Activated CD4-positive, alpha-beta T cell treated with anti-CD3 and anti-CD28 coated beads, Interleukin-2, amount 50 U/mL, for 4 hours (primary cell): ENCODE data around the gene NOL9.

Experiments used
- DNase-seq, 2 experiments: peaks; one replicate each; pipeline ENCODE4 v3.0.0-alpha.2; 2020

Gene NOL9

DNA sequence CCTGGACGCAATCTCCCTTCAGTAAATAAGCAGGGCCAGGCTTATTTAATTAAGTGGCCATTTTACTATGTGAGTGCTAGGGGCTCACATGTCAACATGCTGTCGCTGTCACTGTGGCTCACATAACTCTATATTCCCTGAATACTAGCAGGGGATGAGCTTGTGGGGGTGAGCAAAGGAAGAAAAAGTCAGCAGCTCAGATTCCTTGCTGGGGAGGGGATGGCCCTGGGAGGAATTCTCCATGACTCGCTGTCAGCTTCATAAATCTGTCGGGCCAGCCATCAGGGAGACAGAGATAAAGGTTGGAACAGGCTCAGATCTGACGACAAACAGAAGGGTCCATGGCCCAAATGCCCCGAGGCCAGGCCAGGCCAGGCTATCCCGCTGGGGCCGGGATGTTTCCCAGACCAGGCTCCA, 36.9 kb downstream of the NOL9 start:
- DNase-seq, result no peak

DNA sequence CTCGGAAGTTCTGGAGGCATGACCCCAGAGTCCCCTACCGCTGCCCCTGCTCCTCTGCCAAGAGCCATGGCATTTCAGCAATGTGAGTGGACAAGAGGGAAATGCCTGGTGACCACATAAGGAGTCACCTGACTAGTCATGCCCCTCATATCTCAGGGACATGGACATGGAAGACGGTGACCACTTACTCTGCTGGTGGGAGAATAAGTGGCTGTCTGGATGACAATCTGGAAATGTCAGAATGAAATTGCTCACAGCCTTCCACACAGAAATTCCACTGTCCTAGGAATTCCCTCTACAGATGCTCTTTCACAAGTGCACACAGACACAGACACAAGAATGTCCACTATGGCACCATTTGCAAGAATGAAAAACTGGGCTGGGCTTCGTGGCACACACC, 38.5 kb downstream of the NOL9 start:
- no peak for DNase-seq

DNA sequence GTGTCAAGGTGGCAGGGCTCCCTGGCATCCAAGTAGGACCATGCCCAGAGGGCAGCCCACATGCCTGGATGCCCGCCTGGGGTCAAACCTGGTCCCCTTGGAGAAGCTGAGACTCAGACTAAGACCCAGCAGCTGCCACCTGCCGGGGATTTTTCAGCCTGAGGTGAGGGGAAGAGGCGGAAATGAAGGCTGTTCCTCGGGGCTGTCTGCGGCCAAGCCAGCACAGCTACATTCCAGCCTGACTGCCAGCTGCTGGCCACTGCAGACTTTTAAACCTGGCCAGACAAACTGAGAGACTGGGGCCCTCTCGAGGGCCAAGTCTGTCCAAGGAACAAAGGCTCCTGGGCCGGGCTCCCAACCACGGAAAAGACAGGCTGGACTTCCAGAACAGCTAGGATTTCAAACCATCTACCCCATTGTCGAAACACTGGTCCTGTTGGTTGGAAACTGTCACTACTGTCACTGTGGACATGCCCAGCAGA, 41.0 kb downstream of the NOL9 start:
- no peak for DNase-seq

DNA sequence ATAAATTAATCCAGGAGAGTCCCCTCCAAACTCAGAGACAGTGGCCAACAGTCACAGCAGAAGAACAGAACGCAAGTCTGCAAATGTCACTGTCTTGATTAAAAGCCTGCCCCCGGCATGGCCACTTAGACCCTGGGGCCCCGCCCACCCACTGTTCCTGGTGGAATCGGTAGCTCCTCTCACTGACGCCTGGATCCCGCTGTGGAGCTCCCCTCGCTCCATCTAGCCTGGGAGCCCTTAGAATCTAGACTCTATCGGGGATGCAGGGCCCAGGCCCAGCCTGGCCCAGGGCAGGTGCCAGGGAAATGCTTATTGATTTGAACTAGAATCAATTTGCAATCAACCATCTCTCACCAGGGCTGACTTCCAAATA, 41.4 kb downstream of the NOL9 start:
- DNase-seq, result no peak

DNA sequence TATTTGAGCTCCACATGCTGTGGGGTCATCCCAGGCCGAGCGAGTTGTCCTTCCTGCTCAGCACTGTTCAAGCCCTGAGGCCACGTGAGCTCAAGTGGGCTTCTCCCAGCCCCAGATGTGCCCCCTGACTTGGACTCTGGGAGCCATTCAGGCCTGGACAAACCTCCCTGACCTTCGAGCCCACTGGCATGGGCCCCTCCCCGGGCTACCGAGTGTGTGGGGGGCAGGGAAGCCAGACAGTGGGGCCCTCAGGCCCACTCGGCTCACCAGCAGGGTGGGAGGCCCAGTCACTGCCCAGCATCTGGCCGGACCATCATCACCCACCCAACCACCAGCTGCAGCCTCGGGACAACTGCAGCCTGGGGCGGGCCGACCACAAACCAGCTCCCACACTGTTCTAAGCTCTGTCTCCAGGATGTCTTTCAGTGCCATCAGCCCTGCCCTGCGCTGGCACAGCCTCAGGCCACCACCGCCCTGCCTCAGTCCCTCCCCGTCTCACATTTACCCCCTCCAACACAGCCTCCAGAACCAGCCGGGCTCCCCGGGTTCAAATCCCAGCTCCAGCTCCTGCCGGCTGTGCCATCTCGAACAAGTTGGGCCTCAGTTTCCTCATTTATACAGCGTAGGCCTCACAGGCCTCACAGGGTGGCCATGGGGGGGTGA, 41.9 kb downstream of the NOL9 start:
- DNase-seq, result no peak

DNA sequence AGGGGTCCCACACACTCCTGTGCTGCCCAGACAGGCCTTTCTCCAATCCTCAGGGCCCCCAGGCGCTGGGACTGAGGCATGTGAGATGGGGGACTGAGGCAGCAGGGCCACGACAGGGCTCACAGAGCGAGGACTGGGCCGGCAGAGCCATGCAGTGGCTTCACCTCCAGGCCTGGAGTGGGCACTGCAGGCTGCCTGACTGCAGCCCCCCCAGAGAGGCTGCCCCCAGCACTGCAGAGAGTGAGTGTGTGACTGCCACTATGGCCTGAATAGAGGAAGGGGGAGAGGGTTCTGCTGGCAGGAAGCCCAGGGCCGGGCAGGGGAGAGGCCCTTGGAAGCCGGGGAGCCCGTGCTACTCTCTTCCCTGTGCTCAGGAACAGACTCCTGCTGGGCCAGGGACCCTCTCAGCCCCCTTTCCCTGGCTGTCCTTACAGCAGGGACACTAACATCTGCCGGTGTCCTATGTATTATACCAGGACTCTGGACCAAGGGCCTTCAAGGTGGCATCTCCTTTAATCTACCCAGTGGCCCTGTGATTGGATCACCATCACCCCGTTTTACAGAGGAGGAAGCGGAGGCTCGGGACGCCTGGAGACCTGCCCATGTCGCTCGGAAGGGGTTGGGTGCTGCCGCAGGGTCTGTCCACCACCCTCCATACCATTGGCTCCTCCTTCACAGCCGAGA, 42.6 kb downstream of the NOL9 start:
- no peak for DNase-seq

DNA sequence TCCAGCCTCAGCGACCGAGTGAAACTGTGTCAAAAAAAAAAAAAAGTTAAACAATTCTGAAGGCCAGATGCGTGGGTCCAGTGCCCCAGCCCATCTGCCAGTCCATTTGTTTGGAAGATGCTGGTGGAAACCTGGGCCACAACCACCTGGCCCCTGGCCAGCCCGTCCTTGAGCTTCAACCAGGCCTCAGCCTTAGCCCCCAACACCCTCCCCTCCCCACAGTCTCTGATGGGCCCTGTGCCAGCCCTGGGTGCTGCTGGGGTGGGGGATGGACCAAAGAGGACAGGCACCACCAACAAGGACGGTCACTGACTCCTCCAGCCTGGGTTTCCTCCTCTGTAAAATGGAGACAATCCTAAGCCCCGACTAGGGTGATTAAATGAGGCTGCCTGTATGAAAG, 43.3 kb downstream of the NOL9 start:
- no peak for DNase-seq

DNA sequence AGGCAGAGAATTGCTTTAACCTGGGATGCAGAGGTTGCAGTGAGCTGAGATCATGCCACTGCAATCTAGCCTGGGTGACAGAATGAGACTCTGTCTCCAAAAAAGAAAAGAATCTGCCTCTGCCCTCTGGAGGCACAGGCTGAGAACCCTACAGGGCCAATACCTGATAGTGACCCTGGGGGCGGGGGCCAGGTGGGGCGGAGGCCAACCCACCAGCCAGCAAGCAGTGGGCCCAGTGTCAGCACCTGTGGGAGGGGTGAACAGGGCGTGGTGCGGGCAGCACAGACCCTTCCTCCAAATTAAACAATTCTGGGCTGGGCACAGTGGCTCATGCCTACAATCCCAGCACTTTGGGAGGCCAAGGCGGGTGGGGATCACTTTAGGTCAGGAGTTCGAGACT, 43.8 kb downstream of the NOL9 start:
- DNase-seq, result no peak

DNA sequence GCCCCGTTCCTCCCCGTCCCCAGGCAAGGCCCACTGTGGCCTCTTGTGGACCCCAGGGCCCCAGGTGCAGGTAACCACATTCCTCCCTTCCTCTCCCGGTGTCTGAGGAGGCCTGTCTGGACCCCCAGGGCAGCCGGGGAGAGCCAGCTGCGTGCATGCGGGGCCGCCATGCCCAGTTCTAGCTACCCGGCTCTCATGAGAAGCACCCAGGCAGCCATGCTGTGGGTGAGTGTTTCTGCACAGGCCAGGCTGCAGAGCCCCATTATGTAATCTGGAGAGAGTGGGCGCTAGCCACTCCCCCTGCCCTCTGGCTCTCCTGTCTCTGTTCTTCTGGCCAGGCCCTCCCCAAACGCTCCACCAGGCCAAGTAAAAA, 44.4 kb downstream of the NOL9 start:
- DNase-seq, result no peak

DNA sequence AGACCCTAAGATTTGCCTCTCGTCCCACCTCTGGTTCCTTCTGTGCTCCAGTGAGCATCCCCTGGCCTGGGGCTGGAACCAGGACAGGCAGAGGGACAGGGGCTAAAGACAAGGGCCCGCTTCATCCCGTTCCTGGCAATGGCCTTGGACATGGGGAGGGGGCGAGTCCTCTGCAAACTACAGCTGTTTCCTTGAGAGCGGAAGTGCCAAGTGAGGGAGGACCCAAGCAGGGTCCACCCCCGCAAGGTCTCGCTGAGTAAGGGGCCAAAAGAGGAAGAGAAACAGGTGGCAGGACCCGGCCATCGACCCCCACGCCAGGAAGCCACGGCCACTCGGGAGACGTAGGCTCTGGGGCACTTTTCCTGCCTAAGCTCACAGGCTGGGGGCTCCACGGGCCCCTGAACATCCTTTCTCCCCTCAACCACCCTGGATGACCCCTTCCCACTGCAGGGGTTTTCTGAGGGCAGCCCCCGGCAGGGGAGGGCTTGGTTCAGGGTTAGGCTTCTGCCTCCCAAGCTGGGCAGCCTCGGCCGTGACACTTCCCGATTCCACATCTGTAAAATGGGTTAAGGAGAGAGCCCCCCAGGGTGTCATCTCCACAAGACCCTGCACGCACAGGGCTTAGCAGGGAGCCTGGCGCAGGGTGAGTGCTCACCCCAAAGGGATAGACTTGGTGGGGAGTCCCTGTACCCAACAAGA, 44.9 kb downstream of the NOL9 start:
- DNase-seq, result no peak

DNA sequence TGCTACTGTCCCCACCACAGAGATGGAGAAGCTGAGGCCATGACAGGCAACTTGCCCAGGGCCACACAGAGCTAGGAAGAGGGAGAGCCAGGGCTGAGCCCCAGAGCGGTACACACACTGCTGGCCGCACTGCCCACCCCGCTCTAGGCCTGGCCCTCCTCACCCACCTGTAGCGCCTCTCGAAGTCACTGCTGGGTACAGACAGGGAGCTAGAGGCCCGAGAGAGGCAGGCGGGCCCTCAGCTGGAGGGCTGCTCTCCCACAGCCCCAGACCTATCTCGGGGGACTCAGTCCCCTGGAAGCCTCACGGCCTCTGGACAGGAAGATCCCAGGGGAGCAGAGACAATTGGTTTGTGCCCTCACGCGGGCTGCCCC, 45.5 kb downstream of the NOL9 start:
- no peak for DNase-seq

DNA sequence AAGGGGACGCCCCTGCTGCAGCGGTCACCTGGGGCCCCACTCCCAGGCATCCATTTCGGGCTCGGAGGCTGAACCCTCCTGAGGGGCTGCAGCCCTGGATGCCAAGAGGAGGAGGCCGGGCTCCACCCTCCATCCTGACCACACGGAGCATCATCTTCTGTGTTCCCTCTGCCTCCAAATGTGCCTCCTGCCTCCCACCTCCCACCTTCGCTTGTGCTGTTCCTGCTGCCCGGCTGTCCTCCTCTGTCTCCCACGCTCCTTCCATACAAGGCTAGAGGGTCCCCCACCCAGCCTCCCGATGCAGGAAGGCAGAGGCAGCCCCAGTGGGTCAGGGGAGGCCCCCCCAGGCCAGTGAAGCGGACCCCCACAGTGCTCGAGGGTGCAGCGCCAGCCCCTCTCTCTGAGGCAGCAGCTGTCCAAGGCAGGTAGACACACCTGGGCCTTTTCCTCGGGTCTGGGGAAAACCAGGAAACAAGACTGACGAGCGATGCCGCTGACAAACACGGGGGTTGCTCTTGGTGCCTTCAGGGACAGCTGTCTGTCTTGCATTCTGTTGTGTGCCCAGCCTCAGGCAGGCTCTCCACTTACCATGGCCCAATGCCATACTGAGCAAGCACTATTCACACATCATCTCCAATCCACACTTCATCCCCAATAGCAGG, 46.0 kb downstream of the NOL9 start:
- DNase-seq, result no peak

DNA sequence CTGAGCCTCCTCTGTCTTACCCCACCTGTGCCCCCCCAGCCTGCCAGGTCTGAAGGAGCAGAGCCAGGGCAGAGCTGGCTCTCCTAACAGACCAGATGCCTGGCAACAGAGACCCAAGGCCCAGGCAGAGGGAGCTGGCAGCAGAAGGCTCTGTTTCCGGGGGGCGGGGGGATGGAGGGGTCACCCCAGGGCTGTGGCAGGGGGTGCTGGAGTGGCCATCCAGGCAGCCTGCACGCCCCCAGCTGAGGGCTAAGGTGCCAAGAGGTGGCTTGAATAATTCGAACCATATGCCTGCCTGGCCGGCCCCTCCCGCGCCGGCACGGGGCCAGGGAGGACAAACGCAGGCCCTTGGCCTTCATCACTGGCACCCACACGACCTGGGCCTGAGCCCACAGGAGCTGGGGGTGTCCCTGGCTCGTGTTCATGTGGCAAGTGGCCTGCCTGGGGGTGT, 46.8 kb downstream of the NOL9 start:
- no peak for DNase-seq

DNA sequence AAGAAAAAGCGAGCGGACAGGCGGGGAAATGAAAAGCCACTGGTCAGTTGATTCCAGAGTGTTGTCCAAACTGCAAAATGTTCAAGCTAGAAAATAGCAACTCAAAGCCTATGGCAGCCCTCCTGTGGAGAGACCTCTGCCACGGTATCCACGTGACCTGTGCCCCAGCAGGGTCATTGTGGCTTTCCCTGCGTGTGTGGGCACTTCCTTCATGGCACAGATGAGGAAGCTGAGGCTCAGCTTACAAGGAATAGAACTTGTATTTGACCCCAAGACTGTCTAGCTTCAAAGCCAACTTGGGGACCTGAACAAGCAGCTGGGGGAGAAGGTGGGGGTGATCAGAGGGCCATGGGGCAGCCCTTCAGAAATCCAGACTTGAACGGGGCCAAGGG, 47.3 kb downstream of the NOL9 start:
- DNase-seq, result no peak

DNA sequence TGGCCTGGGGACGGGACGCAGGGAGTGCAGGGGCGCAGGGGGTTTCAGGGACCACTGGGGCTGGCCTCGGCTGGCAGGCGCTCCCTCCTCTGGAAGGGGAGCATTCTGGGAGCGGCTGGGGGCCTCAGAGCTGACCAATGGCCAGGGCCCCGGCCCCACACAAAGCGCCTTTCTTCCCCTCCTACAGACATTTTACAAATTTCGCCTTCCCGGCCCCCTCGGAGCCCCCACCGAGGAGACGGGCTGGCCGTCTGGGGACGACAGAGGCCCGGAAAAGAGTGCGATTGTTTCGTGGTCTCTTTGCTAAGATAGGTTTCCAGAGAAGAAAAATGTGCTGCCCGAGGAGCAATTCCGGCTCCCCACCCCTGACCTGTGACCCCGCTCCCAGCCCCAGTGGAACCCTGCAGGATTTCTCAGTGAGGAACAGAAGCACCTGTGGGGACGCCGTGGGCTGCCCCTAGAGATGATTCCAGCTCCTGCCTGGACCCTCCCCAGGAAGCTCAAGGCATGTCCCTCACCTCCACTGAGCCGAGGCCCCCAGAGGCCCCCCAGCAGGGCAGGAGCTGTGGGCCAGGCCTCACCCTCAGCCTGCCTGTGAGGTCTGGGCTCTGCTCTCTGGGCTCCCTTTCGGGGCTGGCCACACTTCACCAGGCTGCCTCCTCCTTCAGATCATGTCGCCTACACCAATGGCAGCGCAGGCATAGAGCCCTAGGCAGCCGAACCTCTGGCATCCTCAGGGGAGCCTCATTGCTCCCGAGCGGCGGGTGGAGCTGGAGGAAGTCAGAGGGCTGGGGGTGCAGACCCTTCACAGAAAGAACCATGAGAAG, 47.9 kb downstream of the NOL9 start:
- DNase-seq, result no peak

DNA sequence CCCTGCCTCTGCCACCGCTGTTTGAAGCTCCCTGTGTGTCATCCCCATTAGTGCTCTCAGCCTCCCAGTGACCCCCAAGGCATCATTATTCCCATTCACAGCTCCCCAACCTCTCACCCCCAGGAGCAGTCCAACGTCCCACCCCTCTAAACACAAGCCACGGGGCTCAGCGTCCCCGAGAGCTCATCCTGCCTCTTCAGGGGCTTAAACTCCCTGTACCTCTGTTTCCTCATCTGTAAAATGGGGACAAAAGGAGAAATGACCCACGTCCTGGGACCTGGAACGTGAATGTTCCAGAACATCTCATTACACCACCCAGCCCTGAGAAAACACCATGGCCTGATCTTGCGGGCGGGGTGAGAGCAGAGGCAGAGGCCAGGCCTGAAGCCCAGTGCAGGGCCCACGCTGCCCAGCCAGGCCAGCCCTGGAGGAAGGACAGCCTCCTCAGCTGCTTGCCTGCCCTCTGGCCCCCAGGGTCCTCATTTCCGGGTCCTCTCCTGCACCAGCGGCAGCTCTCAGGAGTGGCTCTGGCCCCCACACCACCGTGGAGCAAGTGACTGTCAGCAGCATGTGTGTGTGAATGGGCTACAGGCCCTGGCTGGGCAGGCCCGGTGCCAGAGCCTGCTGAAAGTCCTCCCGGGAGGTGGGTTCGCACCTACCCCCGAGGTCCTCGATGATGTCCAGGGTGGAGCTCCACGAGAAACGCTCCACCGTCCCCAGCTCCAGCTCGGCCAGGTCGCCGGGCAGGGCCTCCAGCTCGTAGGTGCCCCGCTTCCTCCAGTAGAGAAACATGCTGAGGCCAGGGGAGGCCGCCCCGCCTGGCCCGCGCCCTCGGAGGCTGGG, 48.7 kb downstream of the NOL9 start:
- no peak for DNase-seq

DNA sequence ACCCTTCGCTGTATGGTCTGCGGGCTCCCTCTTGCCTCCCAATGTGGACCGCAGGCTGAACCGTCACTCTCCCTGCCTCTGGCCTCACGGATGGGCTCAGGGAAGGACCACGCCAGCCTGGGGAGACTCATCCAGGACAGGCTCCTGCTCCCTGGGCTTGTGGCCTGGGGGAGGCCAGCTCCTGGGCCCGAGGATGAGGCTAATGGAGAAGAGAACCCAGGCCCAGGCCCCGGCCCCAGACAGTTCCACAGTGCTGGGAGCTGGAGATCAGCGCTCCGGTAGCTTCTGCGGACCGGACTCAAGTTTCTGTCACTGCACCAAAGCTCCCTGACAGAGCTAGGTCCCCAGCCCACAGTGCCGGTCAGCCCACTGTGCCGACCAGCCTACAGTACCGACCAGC, 49.4 kb downstream of the NOL9 start:
- DNase-seq, result no peak

DNA sequence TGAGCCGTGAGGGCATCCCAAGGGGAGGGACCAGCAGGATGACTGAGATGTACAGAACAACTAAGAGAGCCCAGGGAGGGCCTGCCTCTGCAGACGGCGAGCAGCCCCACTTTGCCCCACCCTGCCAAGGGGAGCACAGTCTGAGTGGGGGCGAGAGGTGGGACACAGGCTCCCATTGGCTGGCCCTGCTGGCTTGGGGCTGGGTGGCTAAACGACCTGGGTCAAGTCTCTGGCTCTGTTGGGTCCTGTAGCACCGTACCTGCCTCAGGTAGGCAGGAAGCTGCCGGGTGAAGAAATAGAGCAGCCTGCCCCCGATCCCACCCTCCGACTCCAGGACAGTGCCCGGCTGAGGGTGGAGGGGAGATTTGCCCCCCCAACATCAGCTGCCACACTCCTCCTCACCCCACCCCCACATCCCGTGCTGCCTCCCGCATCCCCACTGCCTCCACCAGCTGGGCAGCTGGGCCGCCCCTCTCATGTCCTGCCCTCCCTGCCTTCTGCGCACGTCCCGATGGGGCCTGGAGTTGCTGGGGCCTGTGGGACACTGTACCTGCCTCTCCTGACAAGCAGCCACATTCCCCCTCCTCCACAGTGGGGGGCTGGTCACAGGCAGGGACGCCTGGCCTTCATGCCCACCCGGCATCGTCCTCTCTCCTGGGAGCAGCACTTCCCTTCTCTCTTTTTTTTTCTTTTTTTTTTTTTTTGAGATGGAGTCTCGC, 50.3 kb downstream of the NOL9 start:
- DNase-seq, result no peak

DNA sequence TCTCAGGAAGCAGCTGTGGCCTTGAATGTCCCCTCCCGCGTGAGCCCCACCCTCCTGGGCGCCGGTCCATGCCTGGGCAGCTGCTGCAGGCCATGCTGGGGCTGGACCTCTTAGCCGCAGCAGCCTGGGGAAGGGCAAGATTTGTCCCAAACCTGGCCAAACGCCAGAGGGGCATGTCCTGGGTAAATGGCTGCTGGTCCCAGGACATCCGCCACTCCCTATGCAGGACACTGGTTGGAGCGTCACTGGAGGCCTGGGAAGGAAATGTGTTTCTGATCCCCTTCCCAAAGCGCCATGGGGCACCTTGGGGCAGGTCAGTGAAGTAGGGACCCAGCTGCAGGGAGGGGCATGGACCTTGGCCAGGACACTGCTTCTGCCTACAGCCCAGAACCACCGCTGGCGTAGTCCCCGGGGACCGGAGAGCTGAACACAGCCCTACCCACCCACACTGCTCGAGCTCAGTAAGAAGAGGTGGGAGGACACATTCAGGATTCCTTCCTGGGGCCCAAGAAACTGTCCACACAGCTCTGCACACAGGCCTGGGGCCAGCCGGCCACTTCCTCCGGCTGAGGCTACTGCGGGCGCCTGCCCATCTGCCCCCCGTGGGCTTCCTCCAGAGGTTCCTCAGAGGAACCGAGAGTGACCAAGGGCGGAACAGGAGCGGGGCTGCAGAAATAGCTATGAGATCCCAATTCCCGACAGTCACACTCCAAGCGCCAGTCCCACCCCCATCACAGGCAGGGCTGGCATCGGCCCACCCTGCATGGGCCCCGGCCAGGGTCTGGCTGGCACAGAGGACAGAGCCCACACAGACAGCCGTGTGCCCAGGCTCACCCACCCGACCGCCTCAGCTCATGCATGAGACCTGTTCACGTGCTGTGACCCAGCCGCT, 52.1 kb downstream of the NOL9 start:
- no peak for DNase-seq

DNA sequence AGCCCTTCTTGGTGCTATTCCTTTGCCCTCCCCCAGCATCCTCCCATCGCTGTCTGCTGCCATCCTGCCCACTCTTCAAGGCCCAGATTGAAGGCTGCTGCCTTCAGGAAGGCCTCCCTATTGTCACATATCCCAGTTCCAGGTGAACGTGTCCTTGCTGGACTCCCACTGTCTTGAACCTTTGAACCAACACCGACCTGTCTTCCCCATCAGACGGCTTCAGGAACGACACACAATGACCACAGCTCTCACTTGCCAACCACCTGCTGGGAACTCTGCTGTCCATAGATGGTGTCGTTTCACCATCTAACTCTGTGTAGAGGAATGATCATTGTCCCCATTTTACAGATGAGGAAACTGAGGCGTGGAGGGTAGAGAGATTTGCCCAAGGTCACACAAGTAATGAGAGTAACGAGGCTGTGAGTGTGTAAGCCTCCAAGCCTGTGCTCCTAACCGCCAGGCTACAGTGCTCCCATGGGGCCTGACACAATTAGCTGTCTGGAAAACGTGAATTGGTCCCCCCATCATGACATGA, 53.0 kb downstream of the NOL9 start:
- no peak for DNase-seq
